Measurements from ENCODE around the gene TRMT61A. TPM values are rescaled to one million over a fixed set of nuclear protein-coding genes. Genes with fewer than 3 reads are reported as not detected.
"Not testable (repeated sequence)": the region's sequence is repeated elsewhere in the genome, so short reads cannot be mapped to it uniquely, and the experiment has no call there.

TRMT61A gene
- total and polyA plus RNA-seq, 5 donors: 4.8 to 6.9 (median 6.2) TPM

DNA sequence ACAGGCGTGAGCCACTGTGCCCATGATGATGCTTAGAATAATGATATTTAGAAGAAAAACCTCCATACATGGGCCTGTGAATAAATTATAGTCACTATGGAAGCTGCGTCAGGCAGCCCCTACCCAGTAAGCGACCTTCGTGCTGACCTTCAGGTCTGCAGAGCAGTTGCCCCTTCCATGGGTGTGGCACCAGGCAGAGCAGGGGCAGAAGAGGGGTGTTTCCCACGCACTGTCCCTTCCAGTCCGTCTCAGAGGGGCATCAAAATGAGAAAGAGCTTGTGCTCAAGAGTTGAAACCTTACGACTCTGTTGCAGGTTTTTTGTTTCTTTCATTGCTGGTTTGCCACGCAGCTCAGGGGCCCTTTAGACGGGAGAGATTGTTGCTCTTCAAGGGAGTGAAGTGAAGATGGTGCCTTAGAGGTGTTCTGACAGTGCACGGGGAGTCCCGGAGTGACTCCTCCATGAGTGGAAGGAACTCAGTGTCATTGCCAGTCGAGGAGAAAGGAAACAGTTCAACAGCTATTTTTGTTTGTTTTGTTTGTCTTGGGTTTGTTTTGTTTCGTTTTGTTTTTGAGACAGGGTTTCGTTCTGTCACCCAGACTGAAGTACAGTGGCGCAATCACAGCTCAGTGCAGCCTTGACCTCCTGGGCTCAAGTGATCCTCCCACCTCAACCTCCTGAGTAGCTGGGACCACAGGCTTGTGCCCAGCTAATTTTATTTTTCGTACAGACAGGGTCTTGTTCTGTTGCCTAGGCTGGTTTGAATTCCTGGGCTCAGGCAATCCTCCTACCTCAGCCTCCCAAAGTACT lies 20.3 kb upstream of the TRMT61A start:
- whole genome bisulfite sequencing: 77% methylated on average over 16 of the region's 16 CpGs
- intact Hi-C loops (cut with DNase I): no loop called here
- Histone ChIP-seq H3K27ac (ENCODE audit: low read length) (peak overlapping the region; percentile 6), H3K9me3 (ENCODE audit: control insufficient read depth, low read length) (no peaks in the 10 kb centered on the region), H3K4me1 (ENCODE audit: control insufficient read depth, insufficient read depth, low read length) (no peaks in the 10 kb centered on the region), H3K27me3 (ENCODE audit: control insufficient read depth, insufficient read depth) (no peaks in the 10 kb centered on the region), H3K4me3 (ENCODE audit: low read length) (no peak overlapping the region)
- no peak for ATAC-seq
- DNase-seq: no peak

DNA sequence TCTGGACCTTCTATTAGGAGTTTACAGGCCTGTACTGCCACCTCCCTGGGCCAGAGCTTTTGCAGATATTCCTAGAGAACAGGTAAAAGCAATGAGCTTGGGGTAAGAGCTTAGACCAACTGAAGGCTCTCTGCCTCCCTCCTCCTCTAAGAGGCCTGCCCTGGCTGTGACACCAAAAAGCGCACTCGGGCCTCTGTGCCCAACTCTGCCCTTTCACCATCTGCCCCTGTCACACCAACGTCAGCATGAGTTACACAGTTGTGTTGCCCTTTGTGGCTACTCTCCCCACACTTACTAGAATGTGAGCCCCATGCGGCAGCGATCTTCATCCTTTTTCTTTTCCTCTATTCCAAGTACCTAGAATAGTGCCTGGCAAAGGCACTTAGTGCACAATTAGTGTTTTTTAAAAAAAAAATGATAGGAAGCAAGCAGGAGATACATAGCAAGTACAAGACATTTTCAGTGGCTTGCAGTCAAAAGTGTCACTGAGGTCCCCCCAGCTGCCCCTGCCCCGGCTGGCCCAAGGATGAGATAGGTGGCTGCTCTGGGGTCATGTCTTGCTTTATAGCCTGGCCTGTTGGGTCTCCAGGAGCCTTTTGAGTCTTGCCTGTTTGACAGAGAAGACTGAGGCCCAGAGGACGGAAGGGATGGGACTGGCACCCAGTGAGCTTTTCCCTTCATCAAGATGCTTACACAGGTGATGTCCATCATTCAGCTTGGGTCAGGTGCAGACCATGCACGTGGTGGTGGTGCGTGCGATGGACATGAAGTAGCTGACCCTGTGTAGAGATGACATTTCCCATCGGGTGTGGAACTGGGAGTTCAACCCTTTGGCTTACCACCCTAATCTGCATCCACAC lies 18.9 kb upstream of the TRMT61A start:
- intact Hi-C loops (cut with DNase I): no loop called here
- WGBS: 89% methylated on average over 11 of the region's 11 CpGs
- Histone ChIP-seq H3K9me3 (ENCODE audit: control insufficient read depth, low read length) (no peaks in the 10 kb centered on the region), H3K4me3 (ENCODE audit: low read length) (no peak overlapping the region), H3K27me3 (ENCODE audit: control insufficient read depth, insufficient read depth) (no peaks in the 10 kb centered on the region), H3K4me1 (ENCODE audit: control insufficient read depth, insufficient read depth, low read length) (no peaks in the 10 kb centered on the region), H3K27ac (ENCODE audit: low read length) (no peak overlapping the region)
- no peak for ATAC-seq
- no peak for DNase-seq

DNA sequence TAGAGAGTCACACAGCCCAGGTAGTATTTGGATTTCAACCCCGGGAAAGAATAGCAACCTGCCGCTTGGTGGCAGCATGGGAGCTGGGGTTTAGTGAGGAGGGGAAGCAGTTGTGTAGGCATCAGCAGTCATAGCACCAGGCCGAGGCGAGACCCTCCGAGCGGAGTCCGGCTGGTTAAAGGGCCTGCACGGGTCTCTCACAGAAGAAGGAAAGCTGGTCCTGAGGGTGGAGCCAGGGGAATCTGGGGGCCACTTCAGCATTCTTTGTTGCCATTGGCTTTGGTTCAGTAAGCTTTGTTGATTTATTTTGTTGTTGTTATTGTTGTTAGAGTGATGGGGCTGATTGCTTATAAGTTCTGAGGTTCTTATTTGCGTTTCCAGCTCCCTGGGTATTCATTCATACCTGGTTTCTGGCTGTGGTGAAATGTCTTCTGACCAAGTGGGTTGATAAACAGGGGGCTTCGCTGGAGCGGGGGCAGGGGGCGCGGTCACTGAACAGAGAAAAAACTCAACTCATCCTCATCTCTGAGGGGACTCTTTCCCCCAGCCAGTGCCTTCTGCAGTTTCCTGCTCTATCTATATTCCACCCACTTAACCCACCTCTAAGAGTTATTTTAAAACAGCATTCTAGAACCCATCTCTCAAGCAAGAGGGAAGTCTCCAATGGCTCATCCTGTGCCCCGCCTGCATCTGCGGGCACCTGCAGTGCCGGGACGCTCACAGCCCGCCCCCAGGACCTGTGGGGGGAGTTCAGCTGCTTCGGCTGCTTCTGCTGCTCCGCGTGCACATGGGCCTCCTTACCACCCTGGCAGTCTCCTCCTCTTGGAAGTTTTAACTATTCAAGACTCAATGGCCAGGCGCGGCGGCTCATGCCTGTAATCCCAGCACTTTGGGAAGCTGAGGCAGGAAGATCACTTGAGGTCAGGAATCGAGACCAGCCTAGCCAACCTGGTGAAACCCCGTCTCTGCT lies 18.0 kb upstream of the TRMT61A start:
- H3K9me3 ChIP-seq (ENCODE audit: control insufficient read depth, low read length): no peaks in the 10 kb centered on the region
- no peaks in the 10 kb centered on the region for H3K27me3 ChIP-seq (ENCODE audit: control insufficient read depth, insufficient read depth)
- H3K27ac ChIP-seq (ENCODE audit: low read length): no peak overlapping the region
- no peak overlapping the region for H3K4me3 ChIP-seq (ENCODE audit: low read length)
- WGBS: 88% methylated on average over 26 of the region's 26 CpGs
- DNase-seq (no peak), ATAC-seq (no peak)
- intact Hi-C loops (cut with DNase I): no loop called here
- no peaks in the 10 kb centered on the region for H3K4me1 ChIP-seq (ENCODE audit: control insufficient read depth, insufficient read depth, low read length)

DNA sequence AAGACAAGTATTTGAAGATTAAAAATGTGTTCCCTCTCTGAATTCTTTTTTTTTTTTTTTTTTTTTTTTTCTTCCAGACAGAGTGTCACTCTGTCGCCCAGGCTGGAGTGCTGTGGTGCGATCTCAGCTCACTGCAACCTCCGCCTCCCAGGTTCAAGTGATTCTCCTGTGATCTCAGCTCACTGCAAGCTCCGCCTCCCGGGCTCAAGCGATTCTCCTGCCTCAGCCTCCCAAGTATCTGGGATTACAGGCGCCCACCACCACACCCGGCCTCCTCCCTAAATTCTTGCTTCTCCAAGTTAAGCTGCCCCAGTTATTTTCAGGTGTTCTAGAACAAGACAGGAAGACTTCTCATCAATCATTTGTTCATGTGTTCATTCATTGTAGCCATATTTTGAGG lies 16.8 kb upstream of the TRMT61A start:
- WGBS: 94% methylated on average over 8 of the region's 8 CpGs
- H3K27me3 ChIP-seq (ENCODE audit: control insufficient read depth, insufficient read depth); H3K4me3 ChIP-seq (ENCODE audit: low read length); intact Hi-C loops (cut with DNase I); DNase-seq; H3K9me3 ChIP-seq (ENCODE audit: control insufficient read depth, low read length); ATAC-seq; H3K4me1 ChIP-seq (ENCODE audit: control insufficient read depth, insufficient read depth, low read length): not testable (repeated sequence)
- peak overlapping the region; percentile 73 for H3K27ac ChIP-seq (ENCODE audit: low read length)

DNA sequence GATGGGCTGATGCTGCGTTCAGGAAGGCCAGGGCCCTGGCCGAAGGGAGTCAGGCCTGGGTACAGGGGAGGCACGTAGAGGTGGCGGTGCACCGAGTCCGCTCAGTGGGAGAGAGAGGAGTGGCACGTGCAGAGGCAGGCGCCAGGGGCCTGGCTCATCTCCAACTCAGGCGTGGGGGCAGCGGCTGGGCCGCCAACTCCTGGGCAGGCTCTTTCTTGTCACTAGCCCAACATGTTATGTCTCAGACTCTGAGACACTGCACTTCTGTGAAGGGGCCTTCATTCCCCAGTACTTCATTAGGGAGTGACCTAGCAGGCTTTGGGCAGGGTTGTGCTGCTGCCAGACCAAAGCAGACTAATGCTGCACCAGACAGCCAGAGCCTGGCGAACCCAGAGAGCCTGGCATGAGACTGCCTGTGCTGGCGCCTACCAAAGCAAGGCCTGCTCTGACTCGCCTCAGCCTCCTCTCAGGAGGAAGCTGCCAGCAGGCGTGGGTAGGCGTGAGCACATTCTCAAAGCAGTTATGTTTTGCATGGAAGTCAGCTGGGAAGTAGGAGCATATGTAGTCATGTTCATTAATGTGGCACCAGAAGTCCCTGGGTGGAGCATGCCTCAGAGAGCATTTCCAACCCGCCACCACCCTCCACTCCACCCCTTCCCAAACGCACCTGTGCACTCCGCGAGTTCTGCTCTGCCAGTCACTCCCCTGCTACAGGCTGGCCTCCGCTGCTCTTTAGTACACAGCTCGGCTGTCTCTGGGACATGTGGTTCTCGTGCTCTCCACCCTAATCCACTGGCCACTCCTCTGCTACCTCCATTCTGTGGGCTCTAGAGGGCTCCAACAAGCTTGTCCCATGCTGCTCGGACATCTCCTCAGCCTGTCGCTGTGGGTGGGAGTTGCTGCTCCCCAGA lies 16.0 kb upstream of the TRMT61A start:
- Histone ChIP-seq H3K4me3 (ENCODE audit: low read length) (no peak overlapping the region), H3K27me3 (ENCODE audit: control insufficient read depth, insufficient read depth) (no peaks in the 10 kb centered on the region), H3K27ac (ENCODE audit: low read length) (peak overlapping the region; percentile 73), H3K4me1 (ENCODE audit: control insufficient read depth, insufficient read depth, low read length) (peaks cover 1% of the 10 kb centered on the region), H3K9me3 (ENCODE audit: control insufficient read depth, low read length) (no peaks in the 10 kb centered on the region)
- peak in 2 of 3 donors; percentile 68 to 89 for DNase-seq
- intact Hi-C loops (cut with DNase I): no loop called here
- WGBS: 45% methylated on average over 25 of the region's 25 CpGs
- peak; percentile 59 to 70 for ATAC-seq

DNA sequence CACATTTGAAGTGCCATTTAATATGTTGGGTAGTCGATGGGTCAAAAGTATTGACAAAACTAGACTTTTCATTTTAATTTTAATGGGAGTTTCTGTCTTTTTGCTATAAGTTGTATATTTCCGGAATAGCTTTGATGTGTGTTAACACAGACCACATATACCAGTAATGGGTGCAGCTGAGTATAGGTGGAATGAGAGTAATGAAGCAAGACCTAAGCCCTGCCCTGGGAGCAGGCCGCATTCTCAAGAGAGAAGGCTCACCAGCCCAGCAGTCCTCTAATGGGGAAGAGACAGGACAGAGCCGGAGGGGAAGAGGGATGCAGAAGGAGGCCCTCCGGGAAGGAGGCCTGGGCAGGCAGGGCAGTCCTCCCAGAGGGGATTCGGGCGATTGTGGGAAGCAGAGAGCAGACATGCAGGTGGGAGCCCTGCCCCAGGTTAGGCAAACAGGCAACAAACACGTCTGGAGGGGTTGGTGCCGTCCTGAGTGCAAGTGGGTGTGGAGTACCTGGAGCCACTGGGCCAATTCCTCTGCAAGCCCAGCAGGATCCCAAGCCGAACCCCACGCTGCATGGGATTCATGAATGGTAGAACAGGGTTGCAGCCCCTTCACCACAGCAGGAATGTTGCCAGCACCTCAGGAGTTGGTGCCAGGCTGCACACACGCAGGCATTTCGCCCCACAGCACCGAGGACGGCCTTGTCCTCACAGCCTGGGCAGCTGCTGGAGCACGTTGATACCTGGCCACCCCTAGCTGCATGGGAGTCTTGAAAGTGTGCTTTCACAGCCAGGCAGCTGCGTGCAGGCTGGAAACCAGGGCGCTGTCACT lies 14.2 kb upstream of the TRMT61A start:
- DNase-seq (peak in 2 of 3 donors; percentile 13 to 31), ATAC-seq (no peak)
- Histone ChIP-seq H3K27ac (ENCODE audit: low read length) (no peak overlapping the region), H3K4me3 (ENCODE audit: low read length) (no peak overlapping the region), H3K27me3 (ENCODE audit: control insufficient read depth, insufficient read depth) (no peaks in the 10 kb centered on the region), H3K9me3 (ENCODE audit: control insufficient read depth, low read length) (no peaks in the 10 kb centered on the region), H3K4me1 (ENCODE audit: control insufficient read depth, insufficient read depth, low read length) (peaks cover 5% of the 10 kb centered on the region)
- intact Hi-C loops (cut with DNase I): loop anchor here in 1 of 4 donors (5.0 kb wide), 1 partner anchor 37 kb away; no protein-coding TSS in a partner anchor
- WGBS: 87% methylated on average over 18 of the region's 18 CpGs

DNA sequence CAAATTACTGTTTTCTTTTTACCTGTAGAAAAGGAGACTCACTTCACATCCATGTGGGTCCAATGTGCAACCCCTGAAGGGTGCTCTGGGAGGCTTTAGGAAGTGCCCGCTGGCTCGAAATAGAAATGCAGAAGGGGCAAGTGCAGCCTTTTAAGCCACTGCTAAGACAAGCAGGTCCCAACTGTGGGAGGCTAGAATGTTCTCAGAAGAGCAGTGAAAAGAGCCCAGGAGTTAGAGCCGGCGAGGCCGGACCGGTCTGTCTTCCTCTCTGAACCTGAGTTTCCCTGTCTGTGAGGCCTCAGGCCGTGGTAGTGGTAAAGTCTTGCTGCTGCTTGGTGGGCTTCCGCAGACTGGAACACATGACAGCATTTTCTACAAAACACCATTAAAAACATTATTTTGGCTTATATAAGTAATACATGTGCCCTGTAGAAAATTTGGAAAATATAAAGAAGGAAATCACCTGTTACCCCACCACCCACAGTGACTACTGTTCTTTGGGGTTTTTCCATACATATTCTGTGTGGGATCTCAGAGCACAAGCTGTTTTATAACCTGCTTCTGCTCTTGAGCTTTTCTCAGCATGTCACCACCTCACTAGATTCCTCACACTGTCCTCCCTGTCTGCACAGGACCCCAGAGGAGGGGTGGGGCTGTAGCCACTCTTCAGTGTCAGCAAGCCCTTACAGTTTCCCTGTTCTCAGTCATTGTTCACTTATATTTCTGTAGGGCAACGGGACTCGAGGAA lies 12.4 kb upstream of the TRMT61A start:
- Histone ChIP-seq H3K27me3 (ENCODE audit: control insufficient read depth, insufficient read depth) (no peaks in the 10 kb centered on the region), H3K9me3 (ENCODE audit: control insufficient read depth, low read length) (no peaks in the 10 kb centered on the region), H3K4me1 (ENCODE audit: control insufficient read depth, insufficient read depth, low read length) (peaks cover 7% of the 10 kb centered on the region), H3K27ac (ENCODE audit: low read length) (no peak overlapping the region), H3K4me3 (ENCODE audit: low read length) (no peak overlapping the region)
- no peak for ATAC-seq
- 64% methylated on average over 10 of the region's 10 CpGs for WGBS
- intact Hi-C loops (cut with DNase I): loop anchor here in 1 of 4 donors (5.0 kb wide), 1 partner anchor 36 kb away; no protein-coding TSS in a partner anchor
- no peak for DNase-seq

DNA sequence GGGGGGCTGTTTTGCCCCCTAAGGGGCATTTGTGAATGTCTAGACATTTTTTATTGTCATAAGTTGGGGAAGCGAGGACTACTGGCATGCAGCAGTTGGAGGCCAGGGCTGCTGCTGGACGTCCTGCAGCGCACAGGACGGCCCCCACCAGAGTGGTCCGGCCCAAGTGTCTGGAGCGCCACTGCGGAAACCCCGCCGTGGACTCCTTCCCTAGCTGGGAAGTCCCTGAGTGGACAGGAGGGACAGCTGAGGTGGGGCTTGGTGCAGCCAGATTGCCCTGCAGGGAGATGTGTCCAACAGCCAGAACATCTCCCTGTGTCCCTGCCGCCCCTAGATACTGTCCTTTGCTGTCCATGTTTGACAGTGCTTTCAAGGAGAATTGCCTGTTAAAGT lies 11.8 kb upstream of the TRMT61A start:
- 47% methylated on average over 10 of the region's 10 CpGs for WGBS
- intact Hi-C loops (cut with DNase I): loop anchor here in 1 of 4 donors (5.0 kb wide), 1 partner anchor 35 kb away; no protein-coding TSS in a partner anchor
- peaks cover 7% of the 10 kb centered on the region for H3K4me1 ChIP-seq (ENCODE audit: control insufficient read depth, insufficient read depth, low read length)
- no peak overlapping the region for H3K27ac ChIP-seq (ENCODE audit: low read length)
- ATAC-seq (no peak), DNase-seq (peak in 1 of 3 donors; percentile 12)
- H3K27me3 ChIP-seq (ENCODE audit: control insufficient read depth, insufficient read depth): no peaks in the 10 kb centered on the region
- no peak overlapping the region for H3K4me3 ChIP-seq (ENCODE audit: low read length)
- no peaks in the 10 kb centered on the region for H3K9me3 ChIP-seq (ENCODE audit: control insufficient read depth, low read length)

All from right cardiac atrium (tissue), 5 donors.